ENCODE measurements around the gene GOLGA6L1.
"Not testable (repeated sequence)": the region's sequence is repeated elsewhere in the genome, so short reads cannot be mapped to it uniquely, and the experiment has no call there.

The GOLGA6L1 gene

GRCh38 chr15:23136722-23137121, at the start of gene GOLGA6L1:
GOLGA6L1 (minus strand) TSS chr15:23136822; CDS start chr15:23136731, 91 bp downstream.
- in situ Hi-C loops (cut with MboI; ENCODE audit: low sequenced_read_pairs), result not testable (repeated sequence)

GRCh38 chr15:23181201-23181600, 44.6 kb upstream of the GOLGA6L1 start:
- in situ Hi-C loops (cut with MboI; ENCODE audit: low sequenced_read_pairs), result not testable (repeated sequence)

GRCh38 chr15:23180547-23180927, 43.9 kb upstream of the GOLGA6L1 start:
- in situ Hi-C loops (cut with MboI; ENCODE audit: low sequenced_read_pairs), result not testable (repeated sequence)

- in situ Hi-C loops (cut with MboI; ENCODE audit: low sequenced_read_pairs), result not testable (repeated sequence)
Measured at GRCh38 chr15:23179768-23180546, 43.3 kb upstream of the GOLGA6L1 start.

- in situ Hi-C loops (cut with MboI; ENCODE audit: low sequenced_read_pairs), result not testable (repeated sequence)
Measured at GRCh38 chr15:23176683-23177082, 40.1 kb upstream of the GOLGA6L1 start.

- in situ Hi-C loops (cut with MboI; ENCODE audit: low sequenced_read_pairs), result not testable (repeated sequence)
Measured at GRCh38 chr15:23175606-23176005, 39.0 kb upstream of the GOLGA6L1 start.

- in situ Hi-C loops (cut with MboI; ENCODE audit: low sequenced_read_pairs), result not testable (repeated sequence)
Measured at GRCh38 chr15:23174609-23175140, 38.1 kb upstream of the GOLGA6L1 start.

- in situ Hi-C loops (cut with MboI; ENCODE audit: low sequenced_read_pairs), result not testable (repeated sequence)
Measured at GRCh38 chr15:23132787-23133186, 3.8 kb downstream of the GOLGA6L1 start.

- in situ Hi-C loops (cut with MboI; ENCODE audit: low sequenced_read_pairs), result no loop called here
Measured at GRCh38 chr15:23118208-23118607, 18.4 kb downstream of the GOLGA6L1 start.

- in situ Hi-C loops (cut with MboI; ENCODE audit: low sequenced_read_pairs), result no loop called here
Measured at GRCh38 chr15:23095796-23096195, 40.8 kb downstream of the GOLGA6L1 start.

- in situ Hi-C loops (cut with MboI; ENCODE audit: low sequenced_read_pairs), result no loop called here
Measured at GRCh38 chr15:23083115-23083514, 53.5 kb downstream of the GOLGA6L1 start.

GRCh38 chr15:23081996-23082737, 54.5 kb downstream of the GOLGA6L1 start:
- in situ Hi-C loops (cut with MboI; ENCODE audit: low sequenced_read_pairs), result not testable (repeated sequence)

GRCh38 chr15:23081271-23081670, 55.4 kb downstream of the GOLGA6L1 start:
- in situ Hi-C loops (cut with MboI; ENCODE audit: low sequenced_read_pairs), result no loop called here

- in situ Hi-C loops (cut with MboI; ENCODE audit: low sequenced_read_pairs), result no loop called here
Measured at GRCh38 chr15:23079766-23080165, 56.9 kb downstream of the GOLGA6L1 start.
